ENCODE data around the gene MOCS1.

MOCS1 gene

DNA sequence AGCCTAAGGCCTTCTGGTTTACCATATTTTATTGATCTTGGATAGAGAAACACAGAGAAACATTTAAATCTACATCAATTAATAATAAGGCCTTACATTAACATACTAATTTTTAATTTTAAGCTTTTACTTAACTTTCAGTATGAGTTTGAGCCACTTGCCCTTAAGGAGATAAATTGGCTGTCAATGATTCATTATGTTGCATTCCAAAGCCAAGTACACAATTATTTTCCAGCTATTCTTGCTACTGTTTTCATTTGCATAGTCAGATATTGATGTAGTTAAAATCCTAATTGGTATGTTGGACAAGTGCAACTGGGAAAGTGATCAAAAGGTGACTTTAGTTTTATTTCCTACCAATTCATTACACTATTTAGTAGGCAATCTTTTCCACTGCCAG is 58.2 kb downstream of the MOCS1 start:
- H3K4me2 ChIP-seq (ENCODE audit: low read length): no peak overlapping the region
- H3K36me3 ChIP-seq (ENCODE audit: control insufficient read depth, insufficient read depth, low read length): no peaks in the 10 kb centered on the region
- no peaks in the 10 kb centered on the region for H3K4me1 ChIP-seq
- no peak overlapping the region for H3K4me3 ChIP-seq (ENCODE audit: low read depth, low read length)
- no peak overlapping the region for H2AFZ ChIP-seq
- no peaks in the 10 kb centered on the region for H3K79me2 ChIP-seq
- no peak for TF ChIP-seq CTCF (IDR thresholded peaks at IDR 0.05)
- H3K9me3 ChIP-seq (ENCODE audit: control insufficient read depth, low read length): no peaks in the 10 kb centered on the region
- no peak overlapping the region for H3K27ac ChIP-seq
- no peak overlapping the region for H3K9ac ChIP-seq
- no peaks in the 10 kb centered on the region for H3K27me3 ChIP-seq (ENCODE audit: control insufficient read depth, insufficient read depth, low read length)

GRCh38 chr6:39873439-39873838 is 60.8 kb downstream of the MOCS1 start:
- Histone ChIP-seq H3K4me3 (ENCODE audit: low read depth, low read length) (no peak overlapping the region), H3K27ac (no peak overlapping the region), H3K4me2 (ENCODE audit: low read length) (no peak overlapping the region), H3K9ac (no peak overlapping the region), H3K4me1 (no peaks in the 10 kb centered on the region), H3K9me3 (ENCODE audit: control insufficient read depth, low read length) (no peaks in the 10 kb centered on the region), H3K79me2 (no peaks in the 10 kb centered on the region), H2AFZ (no peak overlapping the region), H3K36me3 (ENCODE audit: control insufficient read depth, insufficient read depth, low read length) (no peaks in the 10 kb centered on the region), H3K27me3 (ENCODE audit: control insufficient read depth, insufficient read depth, low read length) (no peaks in the 10 kb centered on the region)
- no peak for TF ChIP-seq CTCF (IDR thresholded peaks at IDR 0.05)

- Histone ChIP-seq H3K9me3 (ENCODE audit: control insufficient read depth, low read length) (no peaks in the 10 kb centered on the region), H3K27me3 (ENCODE audit: control insufficient read depth, insufficient read depth, low read length) (no peaks in the 10 kb centered on the region), H3K36me3 (ENCODE audit: control insufficient read depth, insufficient read depth, low read length) (no peaks in the 10 kb centered on the region), H3K79me2 (no peaks in the 10 kb centered on the region), H2AFZ (no peak overlapping the region), H3K4me1 (no peaks in the 10 kb centered on the region), H3K4me2 (ENCODE audit: low read length) (no peak overlapping the region), H3K27ac (no peak overlapping the region), H3K4me3 (ENCODE audit: low read depth, low read length) (no peak overlapping the region), H3K9ac (no peak overlapping the region)
- no peak for TF ChIP-seq CTCF (IDR thresholded peaks at IDR 0.05)
Observed at GRCh38 chr6:39870950-39871349, 63.3 kb downstream of the MOCS1 start.

- H3K27me3 ChIP-seq (ENCODE audit: control insufficient read depth, insufficient read depth, low read length): no peaks in the 10 kb centered on the region
- H2AFZ ChIP-seq: no peak overlapping the region
- H3K9me3 ChIP-seq (ENCODE audit: control insufficient read depth, low read length): no peaks in the 10 kb centered on the region
- no peaks in the 10 kb centered on the region for H3K79me2 ChIP-seq
- no peaks in the 10 kb centered on the region for H3K4me1 ChIP-seq
- no peak overlapping the region for H3K4me3 ChIP-seq (ENCODE audit: low read depth, low read length)
- H3K36me3 ChIP-seq (ENCODE audit: control insufficient read depth, insufficient read depth, low read length): no peaks in the 10 kb centered on the region
- no peak for TF ChIP-seq CTCF (IDR thresholded peaks at IDR 0.05)
- H3K4me2 ChIP-seq (ENCODE audit: low read length): no peak overlapping the region
- no peak overlapping the region for H3K27ac ChIP-seq
- H3K9ac ChIP-seq: no peak overlapping the region
Observed at GRCh38 chr6:39867592-39867991, 66.7 kb downstream of the MOCS1 start.

- Histone ChIP-seq H2AFZ (no peak overlapping the region), H3K4me3 (ENCODE audit: low read depth, low read length) (no peak overlapping the region), H3K4me2 (ENCODE audit: low read length) (no peak overlapping the region), H3K9me3 (ENCODE audit: control insufficient read depth, low read length) (no peaks in the 10 kb centered on the region), H3K79me2 (no peaks in the 10 kb centered on the region), H3K9ac (no peak overlapping the region), H3K27ac (no peak overlapping the region), H3K27me3 (ENCODE audit: control insufficient read depth, insufficient read depth, low read length) (no peaks in the 10 kb centered on the region), H3K36me3 (ENCODE audit: control insufficient read depth, insufficient read depth, low read length) (no peaks in the 10 kb centered on the region), H3K4me1 (no peaks in the 10 kb centered on the region)
- peak; percentile 79 for TF ChIP-seq CTCF (IDR thresholded peaks at IDR 0.05)
Observed at GRCh38 chr6:39865011-39865888, 69.0 kb downstream of the MOCS1 start.
